Fibroblast of lung (primary cell): ENCODE results near the gene RAB9A. TPM values are rescaled to one million over a fixed set of nuclear protein-coding genes. Genes with fewer than 3 reads are reported as not detected.

Experiments
- DNase-seq, 2 donors: peaks; one replicate each; pipeline versions ENCODE4 v3.0.0 to v3.0.0-alpha.2; 2010; ENCODE audit warnings: low read depth in 2 of 2
- H2AFZ ChIP-seq: 2 replicates; pipeline ENCODE4 v1.5.1; 2012; ENCODE audit warnings: low read length, control low read depth, inconsistent platforms
- H3K27ac ChIP-seq: 2 replicates; pipeline ENCODE4 v1.5.1; 2011; ENCODE audit warnings: low read length, control low read depth; ENCODE audit not compliant: insufficient read depth
- H3K27me3 ChIP-seq: 2 replicates; pipeline ENCODE4 v1.5.1; 2011; ENCODE audit warnings: mild to moderate bottlenecking, low read length; ENCODE audit not compliant: control insufficient read depth, insufficient read depth
- H3K36me3 ChIP-seq: 2 replicates; pipeline ENCODE4 v1.5.1; 2011; ENCODE audit warnings: low read length; ENCODE audit not compliant: control insufficient read depth, insufficient read depth
- H3K4me1 ChIP-seq: 2 replicates; pipeline ENCODE4 v1.5.1; 2011; ENCODE audit warnings: low read length; ENCODE audit not compliant: control insufficient read depth, insufficient read depth; ENCODE audit errors: extremely low read depth
- H3K4me2 ChIP-seq: 2 replicates; pipeline ENCODE4 v1.5.1; 2011; ENCODE audit warnings: low read length, control low read depth; ENCODE audit not compliant: insufficient read depth; ENCODE audit errors: extremely low read depth
- H3K4me3 ChIP-seq, 4 experiments: fragments of 200-600 bp in 1 of 4; sonication (generic) in 1 of 4; replicated peaks in 1 of 4; 2 replicates each; pipeline ENCODE4 v1.5.1; 2011 to 2016; ENCODE audit warnings: low read length in 4 of 4, low read depth in 3 of 4, mild to moderate bottlenecking in 3 of 4, control low read depth in 2 of 4, inconsistent platforms in 1 of 4, mixed read lengths in 1 of 4; ENCODE audit not compliant: insufficient read depth in 1 of 4; ENCODE audit errors: control extremely low read depth in 1 of 4
- H3K79me2 ChIP-seq: 2 replicates; pipeline ENCODE4 v1.5.1; 2012; ENCODE audit warnings: mild to moderate bottlenecking, low read length, inconsistent platforms; ENCODE audit not compliant: control insufficient read depth, insufficient read depth
- H3K9ac ChIP-seq: 2 replicates; pipeline ENCODE4 v1.5.1; 2011; ENCODE audit warnings: mild to moderate bottlenecking, low read length, control low read depth; ENCODE audit not compliant: insufficient read depth
- H3K9me3 ChIP-seq: 2 replicates; pipeline ENCODE4 v1.5.1; 2012; ENCODE audit warnings: low read depth, low read length; ENCODE audit not compliant: control insufficient read depth, insufficient read depth
- H4K20me1 ChIP-seq: 2 replicates; pipeline ENCODE4 v1.5.1; 2011; ENCODE audit warnings: low read length; ENCODE audit not compliant: control insufficient read depth, insufficient read depth; ENCODE audit errors: extremely low read depth
- EZH2 ChIP-seq: IDR thresholded peaks from 2 replicates; pipeline ENCODE4 v1.5.1; 2012; ENCODE audit warnings: low read length, control low read depth, mild to moderate bottlenecking; ENCODE audit errors: missing control alignments
- polyA plus RNA-seq, 2 donors: library from polyadenylated mRNA; depleted of rRNA in 1 of 2; stranded (reverse) in 1 of 2; unstranded in 1 of 2; fragments of >200 nt; gene quantifications; 2 replicates each; pipeline ENCODE4 v1.2.1, GENCODE V29; 2011 to 2012; ENCODE audit warnings: missing spikeins in 1 of 2
- total RNA-seq: library from RNA; depleted of rRNA; stranded (reverse); fragments of >200 nt; gene quantifications from 2 replicates; pipeline ENCODE4 v1.2.1, GENCODE V29; 2014
- TF ChIP-seq, protein P1 (sequence below), 2 donors: IDR thresholded peaks in 1 of 2; conservative IDR thresholded peaks in 1 of 2; 1 replicate in 1 of 2; 2 replicates in 1 of 2; pipeline ENCODE4 v1.5.1; 2011 to 2012; ENCODE audit warnings: low read length in 2 of 2, control low read depth in 1 of 2, inconsistent platforms in 1 of 2, low read depth in 1 of 2, mild to moderate bottlenecking in 1 of 2

Gene RAB9A
- total and polyA plus RNA-seq, 2 donors (not counting 1 experiment from before 2014, with no cell fraction given), result 40.3 to 44.2 TPM

GRCh38 chrX:13687203-13687602 lies 1.7 kb upstream of the RAB9A start:
- TF ChIP-seq, protein P1, sequence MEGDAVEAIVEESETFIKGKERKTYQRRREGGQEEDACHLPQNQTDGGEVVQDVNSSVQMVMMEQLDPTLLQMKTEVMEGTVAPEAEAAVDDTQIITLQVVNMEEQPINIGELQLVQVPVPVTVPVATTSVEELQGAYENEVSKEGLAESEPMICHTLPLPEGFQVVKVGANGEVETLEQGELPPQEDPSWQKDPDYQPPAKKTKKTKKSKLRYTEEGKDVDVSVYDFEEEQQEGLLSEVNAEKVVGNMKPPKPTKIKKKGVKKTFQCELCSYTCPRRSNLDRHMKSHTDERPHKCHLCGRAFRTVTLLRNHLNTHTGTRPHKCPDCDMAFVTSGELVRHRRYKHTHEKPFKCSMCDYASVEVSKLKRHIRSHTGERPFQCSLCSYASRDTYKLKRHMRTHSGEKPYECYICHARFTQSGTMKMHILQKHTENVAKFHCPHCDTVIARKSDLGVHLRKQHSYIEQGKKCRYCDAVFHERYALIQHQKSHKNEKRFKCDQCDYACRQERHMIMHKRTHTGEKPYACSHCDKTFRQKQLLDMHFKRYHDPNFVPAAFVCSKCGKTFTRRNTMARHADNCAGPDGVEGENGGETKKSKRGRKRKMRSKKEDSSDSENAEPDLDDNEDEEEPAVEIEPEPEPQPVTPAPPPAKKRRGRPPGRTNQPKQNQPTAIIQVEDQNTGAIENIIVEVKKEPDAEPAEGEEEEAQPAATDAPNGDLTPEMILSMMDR (conservative IDR thresholded peaks at IDR 0.05 in 1 of 2, IDR thresholded peaks at IDR 0.05 in 1 of 2; ENCODE audit: low read depth in 1 of 2, low read length in 2 of 2), result no peak
- TF ChIP-seq EZH2, result no peak
- H3K4me3 ChIP-seq, result no peak overlapping the region
- no peaks in the 10 kb centered on the region for H3K4me1 ChIP-seq
- peaks cover 26% of the 10 kb centered on the region for H3K79me2 ChIP-seq
- H3K4me2 ChIP-seq, result no peak overlapping the region
- no peaks in the 10 kb centered on the region for H3K9me3 ChIP-seq
- H3K9ac ChIP-seq, result no peak overlapping the region
- H4K20me1 ChIP-seq, result no peaks in the 10 kb centered on the region
- DNase-seq, result no peak
- no peak overlapping the region for H3K27ac ChIP-seq
- no peak overlapping the region for H2AFZ ChIP-seq
- H3K27me3 ChIP-seq, result no peaks in the 10 kb centered on the region
- no peaks in the 10 kb centered on the region for H3K36me3 ChIP-seq

DNA sequence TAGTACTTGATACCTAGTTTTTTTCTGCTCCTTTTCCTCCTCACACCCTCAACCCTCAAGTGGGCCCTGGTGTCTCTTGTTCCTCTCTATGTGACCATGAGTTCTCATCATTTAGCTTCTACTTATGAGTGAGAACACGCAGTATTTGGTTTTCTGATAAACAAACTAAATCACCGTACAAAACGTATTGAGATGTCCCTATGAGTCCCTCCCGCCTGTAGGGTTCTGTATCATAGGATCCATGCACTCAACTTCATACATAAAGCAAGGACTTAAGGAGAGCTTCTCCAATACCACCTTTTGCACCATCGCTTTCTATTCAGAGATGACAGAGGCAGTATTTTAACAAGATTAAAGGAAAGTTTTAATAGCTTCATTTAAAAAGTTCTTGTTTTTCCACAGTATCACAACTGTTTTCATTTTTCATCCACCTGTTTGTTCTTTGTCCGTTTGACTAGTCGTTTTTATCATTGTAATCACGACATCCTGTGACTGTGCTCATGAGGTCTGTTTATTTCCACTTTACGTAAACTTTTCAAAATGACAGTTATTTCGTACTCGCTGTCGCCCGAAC lies 457 bp upstream of the RAB9A start:
- Histone ChIP-seq H3K27ac (no peak overlapping the region), H3K79me2 (peaks cover 38% of the 10 kb centered on the region), H4K20me1 (no peaks in the 10 kb centered on the region), H3K9me3 (no peaks in the 10 kb centered on the region), H3K9ac (no peak overlapping the region), H3K4me2 (peak overlapping the region; percentile 78), H3K4me3 (peak overlapping the region; percentile 50 to 88 (median 70)), H3K36me3 (no peaks in the 10 kb centered on the region), H3K27me3 (no peaks in the 10 kb centered on the region), H2AFZ (peak overlapping the region; percentile 69), H3K4me1 (no peaks in the 10 kb centered on the region)
- no peak for DNase-seq
- TF ChIP-seq, protein P1 (conservative IDR thresholded peaks at IDR 0.05 in 1 of 2, IDR thresholded peaks at IDR 0.05 in 1 of 2; ENCODE audit: low read depth in 1 of 2, low read length in 2 of 2), result no peak
- no peak for TF ChIP-seq EZH2

GRCh38 chrX:13689741-13690211 lies 848 bp downstream of the RAB9A start:
- Histone ChIP-seq H3K79me2 (peaks cover 47% of the 10 kb centered on the region), H3K4me2 (peak overlapping the region; percentile 85), H3K27ac (peak overlapping the region; percentile 87), H3K9me3 (no peaks in the 10 kb centered on the region), H3K4me1 (no peaks in the 10 kb centered on the region), H2AFZ (no peak overlapping the region), H3K4me3 (peak overlapping the region; percentile 50 to 88 (median 84)), H3K27me3 (no peaks in the 10 kb centered on the region), H4K20me1 (no peaks in the 10 kb centered on the region), H3K9ac (peak overlapping the region; percentile 90), H3K36me3 (no peaks in the 10 kb centered on the region)
- TF ChIP-seq, protein P1 (conservative IDR thresholded peaks at IDR 0.05 in 1 of 2, IDR thresholded peaks at IDR 0.05 in 1 of 2; ENCODE audit: low read depth in 1 of 2, low read length in 2 of 2), result no peak
- TF ChIP-seq EZH2, result no peak
- DNase-seq, result peak; percentile 29 to 51
